Gastroesophageal sphincter (tissue), 4 donors: ENCODE measurements around the gene ARL2. TPM values are rescaled to one million over a fixed set of nuclear protein-coding genes. Genes with fewer than 3 reads are reported as not detected.

Experiments used
- ATAC-seq: fragments of 150-250 bp; one replicate; pipeline ENCODE4 v1.9.1; 2016; ENCODE audit warnings: mild to moderate bottlenecking, moderate library complexity
- H3K27ac ChIP-seq, 4 donors: fragments of 200-600 bp; sonication (generic) in 3 of 4; 1 replicate in 3 of 4; 2 replicates in 1 of 4; pipeline ENCODE4 v1.5.1; 2016 to 2019
- H3K27me3 ChIP-seq: fragments of 200-600 bp; sonication (generic); one replicate; pipeline ENCODE4 v1.5.1; 2019
- H3K36me3 ChIP-seq, 2 donors: fragments of 200-600 bp; sonication (generic); one replicate each; pipeline ENCODE4 v1.5.1; 2019; ENCODE audit warnings: control low read depth in 1 of 2
- H3K4me1 ChIP-seq, 3 donors: fragments of 200-600 bp; sonication (generic); 1 replicate in 2 of 3; 2 replicates in 1 of 3; pipeline ENCODE4 v1.5.1; 2016 to 2019; ENCODE audit warnings: control low read depth in 2 of 3
- H3K4me3 ChIP-seq, 2 donors: fragments of 200-600 bp; sonication (generic); one replicate each; pipeline ENCODE4 v1.5.1; 2019; ENCODE audit warnings: mild to moderate bottlenecking in 1 of 2, moderate library complexity in 1 of 2
- H3K9me3 ChIP-seq, 3 donors: fragments of 200-600 bp; sonication (generic); one replicate each; pipeline ENCODE4 v1.5.1; 2017 to 2019; ENCODE audit warnings: control low read depth in 2 of 3
- EP300 ChIP-seq: sonication (generic); formaldehyde crosslinking; IDR thresholded peaks from one replicate; pipeline ENCODE4 v1.6.1; 2017; ENCODE audit warnings: antibody characterized with exemption, mild to moderate bottlenecking
- POLR2A ChIP-seq, 2 donors: fragments of 450-650 bp; IDR thresholded peaks; one replicate each; pipeline ENCODE4 v1.6.1; 2017; ENCODE audit warnings: antibody characterized with exemption in 2 of 2, mild to moderate bottlenecking in 2 of 2, moderate library complexity in 1 of 2
- POLR2AphosphoS5 ChIP-seq: sonication (generic); formaldehyde crosslinking; IDR thresholded peaks from one replicate; pipeline ENCODE4 v1.6.1; 2017; ENCODE audit warnings: antibody characterized with exemption
- whole genome bisulfite sequencing, 2 donors: methylation state at CpG; one replicate each; pipeline ENCODE4 v1.1.5; 2018; ENCODE audit warnings: low coverage in 1 of 2; 5-methylcytosine and 5-hydroxymethylcytosine counted together
- total RNA-seq, 4 donors: library from RNA; depleted of rRNA; stranded (reverse); fragments of >200 nt; gene quantifications; one replicate each; pipeline ENCODE4 v1.1.0, GENCODE V29; 2016
- TF ChIP-seq, protein P1 (sequence below), 4 experiments: fragments of 200-600 bp in 2 of 4; fragments of 450-650 bp in 2 of 4; sonication (generic) in 1 of 4; IDR thresholded peaks; one replicate each; pipeline ENCODE4 v1.5.1; 2017 to 2019; ENCODE audit warnings: antibody characterized with exemption in 4 of 4, mild to moderate bottlenecking in 2 of 4, moderate library complexity in 2 of 4

Gene ARL2
- total RNA-seq, 4 donors from 2014 or later = 158 to 220 (median 179) TPM

DNA sequence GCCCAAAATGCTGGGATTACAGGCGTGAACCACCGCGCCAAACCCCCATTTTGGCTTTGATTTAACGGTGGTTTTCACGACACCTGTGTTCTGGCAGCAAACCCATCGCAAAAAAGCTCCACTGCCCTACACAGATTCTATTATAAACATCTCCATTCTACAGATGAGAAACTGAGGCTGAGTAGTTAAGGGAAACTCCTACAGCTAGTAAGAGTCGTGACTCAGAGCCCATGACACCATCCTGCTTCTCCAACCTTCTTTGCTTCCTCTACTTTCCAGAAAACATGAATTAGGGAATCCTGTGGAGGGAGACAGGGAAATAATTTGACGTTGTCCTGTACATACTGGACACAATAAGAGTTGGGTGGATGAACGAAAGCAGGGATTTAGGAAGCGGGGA is 12.8 kb downstream of the ARL2 start:
- 18 to 58% methylated on average over 4 to 10 of the region's 10 CpGs for WGBS, 2 donors
- no peak for ATAC-seq
- TF ChIP-seq POLR2AphosphoS5 (no peak), EP300 (no peak), POLR2A (IDR thresholded peaks at IDR 0.05) (no peak)
- TF ChIP-seq, protein P1, sequence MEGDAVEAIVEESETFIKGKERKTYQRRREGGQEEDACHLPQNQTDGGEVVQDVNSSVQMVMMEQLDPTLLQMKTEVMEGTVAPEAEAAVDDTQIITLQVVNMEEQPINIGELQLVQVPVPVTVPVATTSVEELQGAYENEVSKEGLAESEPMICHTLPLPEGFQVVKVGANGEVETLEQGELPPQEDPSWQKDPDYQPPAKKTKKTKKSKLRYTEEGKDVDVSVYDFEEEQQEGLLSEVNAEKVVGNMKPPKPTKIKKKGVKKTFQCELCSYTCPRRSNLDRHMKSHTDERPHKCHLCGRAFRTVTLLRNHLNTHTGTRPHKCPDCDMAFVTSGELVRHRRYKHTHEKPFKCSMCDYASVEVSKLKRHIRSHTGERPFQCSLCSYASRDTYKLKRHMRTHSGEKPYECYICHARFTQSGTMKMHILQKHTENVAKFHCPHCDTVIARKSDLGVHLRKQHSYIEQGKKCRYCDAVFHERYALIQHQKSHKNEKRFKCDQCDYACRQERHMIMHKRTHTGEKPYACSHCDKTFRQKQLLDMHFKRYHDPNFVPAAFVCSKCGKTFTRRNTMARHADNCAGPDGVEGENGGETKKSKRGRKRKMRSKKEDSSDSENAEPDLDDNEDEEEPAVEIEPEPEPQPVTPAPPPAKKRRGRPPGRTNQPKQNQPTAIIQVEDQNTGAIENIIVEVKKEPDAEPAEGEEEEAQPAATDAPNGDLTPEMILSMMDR (IDR thresholded peaks at IDR 0.05) = no peak
- Histone ChIP-seq H3K9me3 (no peaks in the 10 kb centered on the region), H3K36me3 (peaks cover 0 to 25% of the 10 kb centered on the region in 2 donors), H3K4me1 (peaks cover 0 to 43% (median 3%) of the 10 kb centered on the region in 3 donors), H3K4me3 (peak overlapping the region; percentile 52 to 70), H3K27me3 (no peaks in the 10 kb centered on the region), H3K27ac (peak overlapping the region; percentile 66 to 92 (median 92))

DNA sequence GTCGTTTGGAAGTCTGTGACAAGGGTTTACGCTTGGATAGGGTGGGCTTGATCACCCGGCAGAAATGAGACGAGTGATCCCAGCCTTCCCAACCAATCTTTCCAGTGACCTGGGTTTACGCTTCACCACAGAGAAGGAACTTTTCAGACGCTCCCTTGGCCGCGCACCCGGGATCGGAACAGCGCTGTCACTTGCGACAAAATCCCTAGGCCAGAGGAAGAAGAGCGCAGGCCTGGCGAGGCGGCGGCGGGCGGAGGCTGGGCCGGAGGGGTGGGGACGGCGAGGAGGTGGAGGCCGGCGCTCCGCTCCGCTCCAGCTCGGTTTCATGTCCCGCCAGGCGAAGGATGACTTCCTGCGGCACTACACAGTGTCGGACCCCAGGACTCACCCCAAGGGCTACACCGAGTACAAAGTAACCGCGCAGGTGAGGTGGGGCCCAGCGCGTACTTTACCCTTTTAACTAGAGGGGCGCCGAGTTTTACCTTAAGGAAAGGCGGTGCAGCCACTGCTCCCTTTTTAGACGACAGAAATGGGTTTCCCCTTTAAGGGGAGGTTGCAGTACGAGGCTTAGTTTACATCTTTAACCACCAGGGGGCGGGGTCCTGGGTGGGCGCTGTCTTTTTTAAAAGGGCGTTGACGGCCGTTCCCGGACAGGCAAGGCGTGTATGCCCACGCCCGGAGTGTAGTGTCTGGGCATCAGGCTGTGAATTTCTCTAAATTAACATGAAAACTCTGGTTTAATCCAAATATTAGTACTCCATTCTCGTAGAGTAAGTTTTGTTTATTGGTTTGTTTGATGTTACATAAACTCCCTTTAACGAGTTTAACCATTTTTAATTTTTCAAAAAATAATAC is 13.5 kb downstream of the ARL2 start, which contains the start of gene SNX15:
SNX15 (plus strand) TSS at position 227 of the 855 bp plus-strand sequence; CDS start at position 326, 99 bp downstream.
- H3K36me3 ChIP-seq = peaks cover 0 to 25% of the 10 kb centered on the region in 2 donors
- ATAC-seq = peak; percentile 97
- no peak for TF ChIP-seq EP300
- TF ChIP-seq, protein P1 (IDR thresholded peaks at IDR 0.05) = peak in 3 of 4 experiments; percentile 57 to 78 (median 71)
- peak; percentile 88 for TF ChIP-seq POLR2AphosphoS5
- peak; percentile 86 to 90 for TF ChIP-seq POLR2A (IDR thresholded peaks at IDR 0.05)
- H3K27me3 ChIP-seq = no peaks in the 10 kb centered on the region
- H3K4me1 ChIP-seq = peaks cover 0 to 43% (median 3%) of the 10 kb centered on the region in 3 donors
- peak within 1 kb of the TSS; percentile 52 to 70 for H3K4me3 ChIP-seq
- 1% methylated on average over 22 to 26 of the region's 51 CpGs for WGBS, 2 donors
- H3K9me3 ChIP-seq = no peaks in the 10 kb centered on the region
- peak within 1 kb of the TSS; percentile 66 to 92 (median 92) for H3K27ac ChIP-seq

DNA sequence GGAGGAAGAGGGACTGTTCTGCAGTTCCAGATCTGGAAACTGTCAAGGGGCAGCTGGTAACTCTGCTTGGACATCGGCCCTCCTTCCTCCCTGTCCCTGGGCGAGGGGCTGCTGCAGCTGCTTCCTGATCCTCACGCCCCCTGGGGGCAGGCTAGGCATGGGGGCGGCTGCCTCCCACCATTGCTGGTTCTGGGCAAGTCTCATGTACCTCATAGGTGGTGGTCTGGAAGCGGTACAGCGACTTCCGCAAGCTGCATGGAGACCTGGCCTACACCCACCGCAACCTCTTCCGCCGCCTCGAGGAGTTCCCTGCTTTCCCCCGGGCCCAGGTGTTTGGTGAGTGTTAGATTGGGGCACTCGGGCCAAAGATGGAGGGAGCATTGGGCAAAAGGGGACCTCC is 18.3 kb downstream of the ARL2 start:
- 92% methylated on average over 2 of the region's 13 CpGs; no CpG with 5 or more reads in 1 of the 2 donors for WGBS, 2 donors
- Histone ChIP-seq H3K27ac (no peak overlapping the region), H3K9me3 (no peaks in the 10 kb centered on the region), H3K27me3 (no peaks in the 10 kb centered on the region), H3K36me3 (peaks cover 0 to 66% of the 10 kb centered on the region in 2 donors), H3K4me3 (no peak overlapping the region), H3K4me1 (peaks cover 0 to 44% (median 3%) of the 10 kb centered on the region in 3 donors)
- TF ChIP-seq, protein P1 (IDR thresholded peaks at IDR 0.05) = no peak
- TF ChIP-seq EP300 = no peak
- TF ChIP-seq POLR2AphosphoS5 = no peak
- TF ChIP-seq POLR2A (IDR thresholded peaks at IDR 0.05) = no peak
- no peak for ATAC-seq

DNA sequence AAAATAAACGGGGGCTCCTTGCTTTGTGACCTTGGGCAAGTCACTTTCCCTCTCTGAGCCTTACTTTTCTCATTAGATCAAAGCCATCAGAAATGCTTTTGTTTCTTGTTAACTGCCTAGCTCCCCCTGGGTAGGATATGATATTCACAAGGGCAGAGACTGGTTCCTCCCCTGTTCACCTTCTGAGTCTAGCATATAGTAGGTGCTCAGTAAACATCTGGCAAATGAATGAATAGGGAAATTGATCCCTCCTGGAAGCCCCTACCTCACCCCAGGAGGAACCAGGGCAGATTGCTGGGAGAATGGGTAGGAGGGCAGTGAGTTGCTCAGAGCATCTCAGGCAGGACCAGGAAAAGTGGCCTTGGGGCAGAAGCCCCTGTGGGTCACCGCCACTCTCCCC is 20.5 kb downstream of the ARL2 start:
- peaks cover 0 to 31% (median 0%) of the 10 kb centered on the region in 3 donors for H3K4me1 ChIP-seq
- H3K27ac ChIP-seq = no peak overlapping the region
- no peak for ATAC-seq
- H3K4me3 ChIP-seq = no peak overlapping the region
- 100% methylated on average over 1 of the region's 2 CpGs; no CpG with 5 or more reads in 1 of the 2 donors for WGBS, 2 donors
- H3K27me3 ChIP-seq = no peaks in the 10 kb centered on the region
- no peak for TF ChIP-seq POLR2AphosphoS5
- TF ChIP-seq, protein P1 (IDR thresholded peaks at IDR 0.05) = no peak
- TF ChIP-seq EP300 = no peak
- no peak for TF ChIP-seq POLR2A (IDR thresholded peaks at IDR 0.05)
- no peaks in the 10 kb centered on the region for H3K9me3 ChIP-seq
- peaks cover 0 to 88% of the 10 kb centered on the region in 2 donors for H3K36me3 ChIP-seq
